A549 (cell line): ENCODE results near the gene OSER1. TPM values are rescaled to one million over a fixed set of nuclear protein-coding genes. Genes with fewer than 3 reads are reported as not detected.
A peak's percentile ranks its signal among the peaks of the same experiment; 100 is the strongest.
"Not testable (repeated sequence)": the region's sequence is repeated elsewhere in the genome, so short reads cannot be mapped to it uniquely, and the experiment has no call there.

ENCODE experiments used
- ATAC-seq, 2 experiments: fragments of 200-7000 bp in 1 of 2; fragments of >200 bp in 1 of 2; cut with Nextera tagmentation in 1 of 2; cut with Tn5 transposase in 1 of 2; 3 replicates each; pipeline versions ENCODE4 v1.8.0 to v1.9.1; 2018 to 2020; ENCODE audit warnings: mild to moderate bottlenecking in 1 of 2, moderate library complexity in 1 of 2
- CTCF ChIA-PET: fragments of 300-600 bp; sonication (Branson Sonifier 250); formaldehyde crosslinking; extraction: SDS; loops from one replicate; lab custom pipeline; 2021; ENCODE audit warnings: antibody characterized with exemption, inconsistent platforms; lab: Yijun Ruan, JAX
- POLR2A ChIA-PET: fragments of 350-600 bp; formaldehyde crosslinking; extraction: SDS; loops from one replicate; lab custom pipeline; 2021; ENCODE audit warnings: antibody characterized with exemption, inconsistent platforms; lab: Yijun Ruan, JAX
- DNase-seq, 2 experiments: peaks; one replicate each; pipeline versions ENCODE4 v3.0.0 to v3.0.0-alpha.2; 2011 to 2016; ENCODE audit warnings: low read depth in 1 of 2, low spot score in 1 of 2
- FAIRE-seq: peaks from 2 replicates; lab custom pipeline; 2011; peaks lifted over from hg19 to GRCh38; lab: Jason Lieb, UNC
- H3K27ac ChIP-seq, 2 experiments: fragments of >200 bp; sonication (Bioruptor Twin); formaldehyde crosslinking; 3 replicates each; pipeline ENCODE4 v1.5.1; 2016 to 2017
- H3K4me1 ChIP-seq: fragments of >200 bp; sonication (Bioruptor Twin); formaldehyde crosslinking; 3 replicates; pipeline ENCODE4 v1.6.1; 2016
- H3K4me2 ChIP-seq: fragments of >200 bp; sonication (Bioruptor Twin); formaldehyde crosslinking; 3 replicates; pipeline ENCODE4 v1.6.1; 2016
- H3K4me3 ChIP-seq: fragments of >200 bp; sonication (Bioruptor Twin); formaldehyde crosslinking; 3 replicates; pipeline ENCODE4 v1.5.1; 2016
- H3K9me3 ChIP-seq: fragments of >200 bp; sonication (Bioruptor Twin); formaldehyde crosslinking; 3 replicates; pipeline ENCODE4 v1.6.1; 2016
- BHLHE40 ChIP-seq: IDR thresholded peaks from 2 replicates; pipeline ENCODE4 v1.6.1; 2012; ENCODE audit warnings: low read depth, low read length, inconsistent platforms
- CBX2 ChIP-seq: fragments of 200-600 bp; sonication (generic); IDR thresholded peaks from 2 replicates; pipeline ENCODE4 v1.6.1; 2016; ENCODE audit warnings: low read depth, mild to moderate bottlenecking, borderline replicate concordance
- EP300 ChIP-seq, 2 experiments: fragments of >200 bp; sonication (Bioruptor Twin); formaldehyde crosslinking; IDR thresholded peaks; 2 replicates in 1 of 2; 3 replicates in 1 of 2; pipeline ENCODE4 v1.6.1; 2016 to 2017
- FOSL2 ChIP-seq, 2 experiments: fragments of 450-650 bp in 1 of 2; fragments of >200 bp in 1 of 2; sonication (Bioruptor Twin) in 1 of 2; formaldehyde crosslinking; IDR thresholded peaks; 2 replicates each; pipeline versions ENCODE4 v1.5.0 to v1.6.1; 2016 to 2020; ENCODE audit warnings: mild to moderate bottlenecking in 1 of 2, moderate library complexity in 1 of 2
- HOXB13 ChIP-seq: fragments of 250-450 bp; sonication (Bioruptor Pico); IDR thresholded peaks from 2 replicates; pipeline ENCODE4 v1.5.0; 2020; ENCODE audit warnings: low read depth, mild to moderate bottlenecking, moderate library complexity
- MAFK ChIP-seq: fragments of 450-650 bp; IDR thresholded peaks from 2 replicates; pipeline ENCODE4 v1.6.1; 2014; ENCODE audit not compliant: partially characterized antibody
- NR3C1 ChIP-seq: fragments of >200 bp; sonication (Bioruptor Twin); formaldehyde crosslinking; IDR thresholded peaks from 3 replicates; pipeline ENCODE4 v1.6.1; 2017
- POLR2A ChIP-seq: IDR thresholded peaks from 2 replicates; pipeline ENCODE4 v1.6.1; 2012; ENCODE audit warnings: mild to moderate bottlenecking, low read length
- RAD21 ChIP-seq, 2 experiments: fragments of >200 bp in 1 of 2; sonication (Bioruptor Twin) in 1 of 2; formaldehyde crosslinking in 1 of 2; IDR thresholded peaks in 1 of 2; conservative IDR thresholded peaks in 1 of 2; 2 replicates in 1 of 2; 3 replicates in 1 of 2; pipeline ENCODE4 v1.6.1; 2012 to 2018; ENCODE audit warnings: inconsistent platforms in 1 of 2
- RARB ChIP-seq: fragments of 250-450 bp; sonication (Bioruptor Pico); IDR thresholded peaks from 2 replicates; pipeline ENCODE4 v1.8.0; 2021; ENCODE audit warnings: mild to moderate bottlenecking, moderate library complexity
- RNF2 ChIP-seq: fragments of 200-600 bp; sonication (generic); IDR thresholded peaks from 2 replicates; pipeline ENCODE4 v1.6.1; 2016; ENCODE audit warnings: low read depth, mild to moderate bottlenecking, antibody characterized with exemption, moderate library complexity, borderline replicate concordance
- SREBF2 ChIP-seq: fragments of 450-650 bp; IDR thresholded peaks from 2 replicates; pipeline ENCODE4 v1.6.1; 2014; ENCODE audit warnings: mild to moderate bottlenecking, moderate library complexity
- ZC3H11A ChIP-seq: fragments of 450-650 bp; IDR thresholded peaks from 2 replicates; pipeline ENCODE4 v1.6.1; 2014; ENCODE audit warnings: antibody characterized with exemption, mild to moderate bottlenecking
- ZFP36 ChIP-seq: fragments of 450-650 bp; IDR thresholded peaks from 2 replicates; pipeline ENCODE4 v1.6.1; 2014; ENCODE audit warnings: borderline replicate concordance; ENCODE audit not compliant: partially characterized antibody
- WGBS: methylation state at CpG from one replicate; pipeline ENCODE4 v1.1.6; 2017; ENCODE audit errors: missing lambda C conversion rate; 5-methylcytosine and 5-hydroxymethylcytosine counted together
- polyA plus RNA-seq, 4 experiments: library from polyadenylated mRNA; depleted of rRNA in 3 of 4; stranded (reverse); fragments of >200 nt; fragmentation: RNase III in 1 of 4; extraction: RNeasy Plus Mini Kit Qiagen cat#74134 plus additional on column Dnase treatment in 1 of 4; gene quantifications; 2 replicates in 3 of 4; 3 replicates in 1 of 4; pipeline ENCODE4 v1.2.3, GENCODE V29; 2011 to 2017
- TF ChIP-seq, protein P1 (sequence below): fragments of >200 bp; sonication (Bioruptor Twin); formaldehyde crosslinking; IDR thresholded peaks from 3 replicates; pipeline ENCODE4 v1.5.1; 2016
- TF ChIP-seq, protein P2 (sequence below): fragments of 250-450 bp; sonication (Bioruptor Pico); IDR thresholded peaks from 2 replicates; pipeline ENCODE4 v1.5.0; 2020; ENCODE audit warnings: low read depth, mild to moderate bottlenecking, moderate library complexity
- TF ChIP-seq, protein P3 (sequence below): fragments of >200 bp; sonication (Bioruptor Twin); formaldehyde crosslinking; IDR thresholded peaks from 3 replicates; pipeline ENCODE4 v1.6.1; 2016
- TF ChIP-seq, protein P4 (sequence below): fragments of 150-350 bp; IDR thresholded peaks from 2 replicates; pipeline ENCODE4 v1.6.1; 2014; ENCODE audit warnings: low read depth, mild to moderate bottlenecking, low read length
- TF ChIP-seq, protein P5 (sequence below): fragments of 250-450 bp; sonication (Bioruptor Pico); IDR thresholded peaks from 2 replicates; pipeline ENCODE4 v1.5.0; 2021; ENCODE audit warnings: mild to moderate bottlenecking, moderate library complexity, borderline replicate concordance

The OSER1 gene
- polyA plus RNA-seq, 2 of the 4 experiments (the other 2 are of a cell fraction): 47.5 to 62.6 TPM

DNA sequence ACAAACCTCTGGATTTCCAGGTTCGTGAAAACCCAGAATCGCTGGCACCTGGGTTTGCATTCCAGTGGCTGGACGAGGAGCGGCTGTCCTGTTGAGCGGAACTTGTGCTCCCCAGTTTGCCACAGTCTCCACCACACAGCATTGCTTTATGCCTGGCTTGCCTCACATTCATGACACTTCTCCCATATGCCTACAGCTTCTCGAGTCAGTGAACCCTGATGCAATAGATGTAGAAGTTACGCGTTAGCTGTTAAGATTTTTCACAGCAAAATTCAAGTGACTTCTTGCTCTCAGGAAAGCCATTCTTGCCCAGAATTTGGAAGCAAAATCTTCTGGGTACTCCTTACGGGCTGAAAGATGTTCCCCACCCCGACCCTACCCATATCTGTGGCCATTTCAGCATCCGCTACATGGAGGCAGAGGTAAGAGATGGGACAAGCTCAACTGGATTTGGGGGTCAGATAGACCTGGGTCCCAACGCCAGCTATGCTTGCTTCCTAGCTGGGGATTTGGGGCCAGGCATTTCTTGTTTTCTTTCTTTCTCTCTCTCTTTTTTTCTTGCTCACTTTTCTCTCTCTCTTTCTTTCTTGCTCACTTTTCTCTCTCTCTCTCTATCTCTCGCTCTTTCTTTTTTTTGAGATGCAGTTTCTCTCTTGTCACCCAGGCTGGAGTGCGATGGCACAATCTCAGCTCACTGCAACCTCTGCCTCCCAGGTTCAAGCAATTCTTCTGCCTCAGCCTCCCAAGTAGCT lies 24.2 kb upstream of the OSER1 start:
- DNase-seq: no peak
- H3K27ac ChIP-seq: peak overlapping the region in 1 of 2 experiments; percentile 55; a peak in 2 of 6 replicates
- FAIRE-seq: no peak
- no peaks in the 10 kb centered on the region for H3K9me3 ChIP-seq
- CTCF ChIA-PET: interaction anchor here (0.7 to 9.4 kb wide), 3 partner anchors 11 to 90 kb away, joined by 3 to 96 read pairs (median 4); no protein-coding TSS in a partner anchor
- H3K4me2 ChIP-seq: no peak overlapping the region
- H3K4me1 ChIP-seq: peaks cover 10% of the 10 kb centered on the region
- WGBS: 76% methylated on average over 14 of the region's 14 CpGs
- no peak for ATAC-seq
- no peak overlapping the region for H3K4me3 ChIP-seq
- POLR2A ChIA-PET: no interaction called here
- TF ChIP-seq, protein P1, sequence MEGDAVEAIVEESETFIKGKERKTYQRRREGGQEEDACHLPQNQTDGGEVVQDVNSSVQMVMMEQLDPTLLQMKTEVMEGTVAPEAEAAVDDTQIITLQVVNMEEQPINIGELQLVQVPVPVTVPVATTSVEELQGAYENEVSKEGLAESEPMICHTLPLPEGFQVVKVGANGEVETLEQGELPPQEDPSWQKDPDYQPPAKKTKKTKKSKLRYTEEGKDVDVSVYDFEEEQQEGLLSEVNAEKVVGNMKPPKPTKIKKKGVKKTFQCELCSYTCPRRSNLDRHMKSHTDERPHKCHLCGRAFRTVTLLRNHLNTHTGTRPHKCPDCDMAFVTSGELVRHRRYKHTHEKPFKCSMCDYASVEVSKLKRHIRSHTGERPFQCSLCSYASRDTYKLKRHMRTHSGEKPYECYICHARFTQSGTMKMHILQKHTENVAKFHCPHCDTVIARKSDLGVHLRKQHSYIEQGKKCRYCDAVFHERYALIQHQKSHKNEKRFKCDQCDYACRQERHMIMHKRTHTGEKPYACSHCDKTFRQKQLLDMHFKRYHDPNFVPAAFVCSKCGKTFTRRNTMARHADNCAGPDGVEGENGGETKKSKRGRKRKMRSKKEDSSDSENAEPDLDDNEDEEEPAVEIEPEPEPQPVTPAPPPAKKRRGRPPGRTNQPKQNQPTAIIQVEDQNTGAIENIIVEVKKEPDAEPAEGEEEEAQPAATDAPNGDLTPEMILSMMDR: no peak
- TF ChIP-seq, protein P2, sequence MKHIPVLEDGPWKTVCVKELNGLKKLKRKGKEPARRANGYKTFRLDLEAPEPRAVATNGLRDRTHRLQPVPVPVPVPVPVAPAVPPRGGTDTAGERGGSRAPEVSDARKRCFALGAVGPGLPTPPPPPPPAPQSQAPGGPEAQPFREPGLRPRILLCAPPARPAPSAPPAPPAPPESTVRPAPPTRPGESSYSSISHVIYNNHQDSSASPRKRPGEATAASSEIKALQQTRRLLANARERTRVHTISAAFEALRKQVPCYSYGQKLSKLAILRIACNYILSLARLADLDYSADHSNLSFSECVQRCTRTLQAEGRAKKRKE: no peak

DNA sequence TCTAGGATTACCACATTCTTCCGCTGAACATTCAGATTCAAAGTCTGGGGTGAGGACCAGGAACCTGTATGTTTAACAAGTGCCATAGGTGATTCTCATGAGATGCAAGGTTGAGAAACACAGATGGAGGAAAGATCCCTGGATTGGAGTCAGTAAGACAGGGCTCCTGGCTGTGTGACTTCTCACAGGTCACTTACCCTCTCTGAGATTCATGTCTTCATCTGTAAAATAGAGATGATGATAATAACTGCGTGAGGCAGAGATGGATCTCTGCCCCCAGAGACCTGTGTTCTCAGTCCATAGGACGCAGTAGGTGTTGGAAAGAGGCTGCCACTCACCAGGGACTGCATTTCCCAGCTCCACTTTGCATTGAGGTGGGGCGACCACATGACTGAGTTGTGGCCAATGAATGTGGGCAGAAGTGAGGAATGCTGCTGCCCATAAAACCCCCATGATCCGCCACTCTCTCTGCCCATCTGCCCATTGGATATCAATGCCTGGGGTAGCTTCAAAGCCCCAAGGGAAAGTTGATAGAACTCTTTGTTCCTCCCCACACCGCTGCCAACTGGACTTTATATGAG lies 23.0 kb upstream of the OSER1 start:
- Histone ChIP-seq H3K4me2 (no peak overlapping the region), H3K4me1 (peaks cover 10% of the 10 kb centered on the region), H3K4me3 (no peak overlapping the region), H3K9me3 (no peaks in the 10 kb centered on the region), H3K27ac (no peak overlapping the region)
- POLR2A ChIA-PET: no interaction called here
- no peak for TF ChIP-seq HOXB13 (CRISPR knock-in tag)
- TF ChIP-seq BHLHE40: no peak
- TF ChIP-seq POLR2A: no peak
- no peak for TF ChIP-seq ZC3H11A
- TF ChIP-seq FOSL2 (IDR thresholded peaks at IDR 0.05): no peak
- TF ChIP-seq FOSL2 (CRISPR knock-in tag; IDR thresholded peaks at IDR 0.05): no peak
- TF ChIP-seq ZFP36: no peak
- 66% methylated on average over 6 of the region's 6 CpGs for WGBS
- FAIRE-seq (no peak), DNase-seq (no peak), ATAC-seq (no peak)
- CTCF ChIA-PET: interaction anchor here (0.6 to 9.4 kb wide), 5 partner anchors 13 to 238 kb away, joined by 3 to 96 read pairs (median 3); no protein-coding TSS in a partner anchor

DNA sequence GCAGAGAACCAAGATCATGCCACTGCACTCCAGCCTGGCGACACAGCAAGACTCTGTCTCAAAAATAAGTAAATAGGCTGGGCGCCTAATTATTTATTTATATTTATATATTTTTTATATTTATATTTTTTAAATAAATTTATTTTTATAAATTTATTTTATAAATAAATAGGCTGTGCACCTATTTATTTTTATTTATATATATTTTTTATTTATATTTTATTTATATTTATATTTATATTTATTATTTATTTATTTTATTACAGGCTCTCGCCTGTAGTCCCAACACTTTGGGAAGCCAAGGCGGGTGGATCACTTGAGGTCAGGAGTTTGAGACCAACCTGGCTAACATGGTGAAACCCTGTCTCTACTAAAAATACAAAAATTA lies 21.9 kb upstream of the OSER1 start:
- H3K4me2 ChIP-seq, H3K4me1 ChIP-seq, POLR2A ChIA-PET, H3K4me3 ChIP-seq, DNase-seq, H3K27ac ChIP-seq, H3K9me3 ChIP-seq, ATAC-seq, FAIRE-seq: not testable (repeated sequence)
- WGBS: 91% methylated on average over 4 of the region's 4 CpGs
- CTCF ChIA-PET: interaction anchor here (1.3 to 9.4 kb wide), 3 partner anchors 13 to 239 kb away, joined by 3 to 96 read pairs (median 6); partner anchors contain the start of gene FITM2

DNA sequence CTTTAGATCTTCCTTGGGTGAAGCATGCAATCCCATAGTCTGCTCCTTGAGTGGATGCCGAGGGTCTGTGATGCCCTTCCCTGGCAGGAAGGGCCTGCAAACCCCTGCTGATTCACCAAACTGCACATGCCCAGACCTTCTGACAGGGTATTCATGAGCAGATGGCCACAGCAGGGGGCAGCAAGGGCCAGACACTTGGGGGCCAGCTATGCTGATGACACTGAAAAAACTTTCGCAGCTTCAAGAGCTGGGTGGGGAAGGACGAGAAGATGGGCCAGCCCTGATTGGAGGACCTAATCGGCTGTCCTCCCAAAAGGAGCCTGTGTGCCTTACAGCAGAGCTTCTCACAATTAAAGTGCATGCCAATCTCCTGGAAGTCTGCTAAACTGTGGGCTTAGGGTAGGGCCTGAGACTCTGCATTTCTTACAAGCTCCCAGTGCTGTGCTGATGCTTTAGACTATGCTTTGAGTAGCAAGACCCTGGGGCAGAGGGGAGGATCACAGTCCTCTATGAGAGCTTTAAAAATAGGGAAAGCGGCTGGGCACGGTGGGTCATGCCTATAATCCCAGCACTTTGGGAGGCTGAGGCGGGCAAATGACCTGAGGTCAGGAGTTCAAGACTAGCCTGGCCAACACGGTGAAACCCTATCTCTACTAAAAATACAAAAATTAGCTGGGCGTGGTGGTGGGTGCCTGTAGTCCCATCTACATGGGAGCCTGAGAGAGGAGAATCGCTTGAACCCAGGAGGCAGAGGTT lies 21.3 kb upstream of the OSER1 start:
- DNase-seq (peak in 1 of 2 experiments; percentile 21), ATAC-seq (peak; percentile 47 to 50; a peak in 4 of 6 replicates), FAIRE-seq (no peak)
- Histone ChIP-seq H3K4me1 (peaks cover 10% of the 10 kb centered on the region), H3K4me3 (no peak overlapping the region), H3K27ac (no peak overlapping the region), H3K4me2 (no peak overlapping the region), H3K9me3 (no peaks in the 10 kb centered on the region)
- ChIA-PET POLR2A (no interaction called here), CTCF (interaction anchor here (0.6 to 9.4 kb wide), 3 partner anchors 13 to 229 kb away, joined by 3 to 96 read pairs (median 6); partner anchors contain the start of gene FITM2)
- WGBS: 83% methylated on average over 10 of the region's 10 CpGs
- TF ChIP-seq, protein P3, sequence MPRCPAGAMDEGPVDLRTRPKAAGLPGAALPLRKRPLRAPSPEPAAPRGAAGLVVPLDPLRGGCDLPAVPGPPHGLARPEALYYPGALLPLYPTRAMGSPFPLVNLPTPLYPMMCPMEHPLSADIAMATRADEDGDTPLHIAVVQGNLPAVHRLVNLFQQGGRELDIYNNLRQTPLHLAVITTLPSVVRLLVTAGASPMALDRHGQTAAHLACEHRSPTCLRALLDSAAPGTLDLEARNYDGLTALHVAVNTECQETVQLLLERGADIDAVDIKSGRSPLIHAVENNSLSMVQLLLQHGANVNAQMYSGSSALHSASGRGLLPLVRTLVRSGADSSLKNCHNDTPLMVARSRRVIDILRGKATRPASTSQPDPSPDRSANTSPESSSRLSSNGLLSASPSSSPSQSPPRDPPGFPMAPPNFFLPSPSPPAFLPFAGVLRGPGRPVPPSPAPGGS: no peak
- TF ChIP-seq RAD21 (conservative IDR thresholded peaks at IDR 0.05 in 1 of 2, IDR thresholded peaks at IDR 0.05 in 1 of 2) (no peak), RNF2 (no peak), MAFK (no peak), EP300 (IDR thresholded peaks at IDR 0.05) (no peak), RARB (CRISPR knock-in tag) (no peak), SREBF2 (no peak), CBX2 (no peak), NR3C1 (no peak)
- TF ChIP-seq, protein P4, sequence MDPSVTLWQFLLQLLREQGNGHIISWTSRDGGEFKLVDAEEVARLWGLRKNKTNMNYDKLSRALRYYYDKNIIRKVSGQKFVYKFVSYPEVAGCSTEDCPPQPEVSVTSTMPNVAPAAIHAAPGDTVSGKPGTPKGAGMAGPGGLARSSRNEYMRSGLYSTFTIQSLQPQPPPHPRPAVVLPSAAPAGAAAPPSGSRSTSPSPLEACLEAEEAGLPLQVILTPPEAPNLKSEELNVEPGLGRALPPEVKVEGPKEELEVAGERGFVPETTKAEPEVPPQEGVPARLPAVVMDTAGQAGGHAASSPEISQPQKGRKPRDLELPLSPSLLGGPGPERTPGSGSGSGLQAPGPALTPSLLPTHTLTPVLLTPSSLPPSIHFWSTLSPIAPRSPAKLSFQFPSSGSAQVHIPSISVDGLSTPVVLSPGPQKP: no peak
- TF ChIP-seq, protein P5, sequence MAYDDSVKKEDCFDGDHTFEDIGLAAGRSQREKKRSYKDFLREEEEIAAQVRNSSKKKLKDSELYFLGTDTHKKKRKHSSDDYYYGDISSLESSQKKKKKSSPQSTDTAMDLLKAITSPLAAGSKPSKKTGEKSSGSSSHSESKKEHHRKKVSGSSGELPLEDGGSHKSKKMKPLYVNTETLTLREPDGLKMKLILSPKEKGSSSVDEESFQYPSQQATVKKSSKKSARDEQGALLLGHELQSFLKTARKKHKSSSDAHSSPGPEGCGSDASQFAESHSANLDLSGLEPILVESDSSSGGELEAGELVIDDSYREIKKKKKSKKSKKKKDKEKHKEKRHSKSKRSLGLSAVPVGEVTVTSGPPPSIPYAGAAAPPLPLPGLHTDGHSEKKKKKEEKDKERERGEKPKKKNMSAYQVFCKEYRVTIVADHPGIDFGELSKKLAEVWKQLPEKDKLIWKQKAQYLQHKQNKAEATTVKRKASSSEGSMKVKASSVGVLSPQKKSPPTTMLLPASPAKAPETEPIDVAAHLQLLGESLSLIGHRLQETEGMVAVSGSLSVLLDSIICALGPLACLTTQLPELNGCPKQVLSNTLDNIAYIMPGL (CRISPR knock-in tag): no peak
